Lung (tissue), 12 donors: ENCODE data around the gene SNCG. TPM values are rescaled to one million over a fixed set of nuclear protein-coding genes. Genes with fewer than 3 reads are reported as not detected.

Source experiments
- ATAC-seq: fragments of 200-7000 bp; cut with Tn5 transposase; one replicate; pipeline ENCODE4 v1.9.1; 2020; ENCODE audit warnings: moderate number of reproducible peaks; ENCODE audit not compliant: insufficient read depth, low FRiP score
- DNase-seq, 3 donors: peaks; one replicate each; pipeline ENCODE4 v3.0.0-alpha.2; 2013 to 2017
- H3K27ac ChIP-seq, 2 donors: one replicate each; pipeline ENCODE4 v1.5.1; 2013; ENCODE audit warnings: mild to moderate bottlenecking in 2 of 2, moderate library complexity in 2 of 2, control low read depth in 1 of 2, inconsistent platforms in 1 of 2, low read depth in 1 of 2, low read length in 1 of 2
- H3K27me3 ChIP-seq, 3 donors: one replicate each; pipeline ENCODE4 v1.5.1; 2013; ENCODE audit warnings: low read length in 2 of 3; ENCODE audit not compliant: control insufficient read depth in 3 of 3, insufficient read depth in 3 of 3
- H3K36me3 ChIP-seq, 4 donors: one replicate each; pipeline ENCODE4 v1.5.1; 2013; ENCODE audit warnings: low read length in 4 of 4, mild to moderate bottlenecking in 1 of 4, moderate library complexity in 1 of 4; ENCODE audit not compliant: control insufficient read depth in 4 of 4, insufficient read depth in 4 of 4
- H3K4me1 ChIP-seq, 5 donors: one replicate each; pipeline ENCODE4 v1.5.1; 2013; ENCODE audit warnings: low read length in 5 of 5, mild to moderate bottlenecking in 2 of 5, moderate library complexity in 1 of 5; ENCODE audit not compliant: control insufficient read depth in 5 of 5, insufficient read depth in 5 of 5
- H3K4me3 ChIP-seq: one replicate; pipeline ENCODE4 v1.5.1; 2013; ENCODE audit warnings: mild to moderate bottlenecking, control low read depth, moderate library complexity
- H3K9ac ChIP-seq, 2 donors: one replicate each; pipeline ENCODE4 v1.5.1; 2013; ENCODE audit warnings: low read length in 2 of 2, control low read depth in 1 of 2; ENCODE audit not compliant: insufficient read depth in 1 of 2
- H3K9me3 ChIP-seq, 4 donors: one replicate each; pipeline ENCODE4 v1.5.1; 2013; ENCODE audit warnings: low read length in 3 of 4, mild to moderate bottlenecking in 1 of 4, moderate library complexity in 1 of 4; ENCODE audit not compliant: control insufficient read depth in 4 of 4, insufficient read depth in 3 of 4
- WGBS, 2 donors: extraction: QIAGEN DNeasy Blood & Tissue Kit; methylation state at CpG; one replicate each; pipeline ENCODE4 v1.1.7; 2013; 5-methylcytosine and 5-hydroxymethylcytosine counted together
- polyA plus RNA-seq, 2 donors: library from polyadenylated mRNA; stranded (reverse); fragments of 200-250 nt; gene quantifications; one replicate each; pipeline ENCODE4 v1.2.1, GENCODE V29; 2013
- total RNA-seq, 2 donors: library from RNA; depleted of rRNA in 1 of 2; stranded (reverse); fragments of >200 nt in 1 of 2; gene quantifications; one replicate each; pipeline ENCODE4 v1.2.1, GENCODE V29; 2014 to 2021
- TF ChIP-seq, protein P1 (sequence below): IDR thresholded peaks from 2 replicates; pipeline ENCODE4 v1.5.1; 2012; ENCODE audit warnings: mild to moderate bottlenecking; ENCODE audit errors: control extremely low read depth, extremely low read depth
- donor health status: control.
- donor health status: control.
- donor health status: Bipolar disorder and iron deficiency.
- donor health status: healthy.
- donor health status: DM: yes; HTN: yes; CAD: no.

SNCG gene
- total and polyA plus RNA-seq, 4 donors, result 2.3 to 32.8 (median 14.3) TPM

DNA sequence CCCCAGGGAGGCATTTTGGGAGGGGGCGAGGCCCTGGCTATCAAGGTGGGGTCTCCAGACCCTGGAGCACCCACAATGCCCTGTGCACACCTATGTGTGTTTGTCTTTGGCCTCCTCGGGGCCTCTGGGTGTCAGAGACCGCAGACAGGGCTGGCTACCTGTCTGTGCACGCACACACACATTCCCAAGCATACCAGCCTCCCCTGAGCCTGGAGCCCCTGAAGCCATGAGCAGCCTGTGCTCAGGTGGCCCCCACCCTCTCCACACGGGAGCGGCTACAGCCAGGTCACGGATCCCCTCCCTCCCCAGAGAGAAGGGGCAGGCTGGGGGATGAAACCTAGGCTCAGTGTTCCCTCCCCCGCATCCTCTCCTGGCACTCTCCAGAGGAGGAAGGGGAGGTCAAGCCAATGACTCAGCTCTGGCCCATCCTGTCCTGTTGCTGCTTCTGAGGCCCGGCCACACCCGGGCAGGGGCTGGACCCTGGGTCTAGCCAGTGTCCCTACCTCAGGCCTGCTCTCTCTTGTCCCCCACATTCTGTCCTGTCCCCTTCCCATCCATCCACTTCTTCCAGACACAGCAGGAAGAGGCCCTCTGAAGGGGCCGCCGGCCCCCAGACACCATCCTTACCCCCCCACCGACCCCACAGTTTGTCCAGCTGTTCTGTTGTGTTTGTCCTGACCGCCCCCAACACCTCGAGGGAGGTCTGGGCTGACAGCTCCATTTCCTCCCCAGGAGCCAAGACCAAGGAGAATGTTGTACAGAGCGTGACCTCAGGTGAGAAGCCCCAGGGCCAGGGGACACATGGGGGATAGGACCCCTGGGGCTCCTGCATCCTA lies 720 bp downstream of the SNCG start:
- H3K27me3 ChIP-seq, result no peaks in the 10 kb centered on the region
- DNase-seq, result peak in 2 of 3 donors; percentile 44 to 75
- no peak for ATAC-seq
- H3K4me1 ChIP-seq, result peaks cover 0 to 46% (median 39%) of the 10 kb centered on the region in 5 donors
- TF ChIP-seq, protein P1, sequence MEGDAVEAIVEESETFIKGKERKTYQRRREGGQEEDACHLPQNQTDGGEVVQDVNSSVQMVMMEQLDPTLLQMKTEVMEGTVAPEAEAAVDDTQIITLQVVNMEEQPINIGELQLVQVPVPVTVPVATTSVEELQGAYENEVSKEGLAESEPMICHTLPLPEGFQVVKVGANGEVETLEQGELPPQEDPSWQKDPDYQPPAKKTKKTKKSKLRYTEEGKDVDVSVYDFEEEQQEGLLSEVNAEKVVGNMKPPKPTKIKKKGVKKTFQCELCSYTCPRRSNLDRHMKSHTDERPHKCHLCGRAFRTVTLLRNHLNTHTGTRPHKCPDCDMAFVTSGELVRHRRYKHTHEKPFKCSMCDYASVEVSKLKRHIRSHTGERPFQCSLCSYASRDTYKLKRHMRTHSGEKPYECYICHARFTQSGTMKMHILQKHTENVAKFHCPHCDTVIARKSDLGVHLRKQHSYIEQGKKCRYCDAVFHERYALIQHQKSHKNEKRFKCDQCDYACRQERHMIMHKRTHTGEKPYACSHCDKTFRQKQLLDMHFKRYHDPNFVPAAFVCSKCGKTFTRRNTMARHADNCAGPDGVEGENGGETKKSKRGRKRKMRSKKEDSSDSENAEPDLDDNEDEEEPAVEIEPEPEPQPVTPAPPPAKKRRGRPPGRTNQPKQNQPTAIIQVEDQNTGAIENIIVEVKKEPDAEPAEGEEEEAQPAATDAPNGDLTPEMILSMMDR, result no peak
- 48 to 50% methylated on average over 12 to 16 of the region's 16 CpGs for whole genome bisulfite sequencing, 2 donors
- H3K27ac ChIP-seq, result peak overlapping the region; percentile 55 to 82
- no peaks in the 10 kb centered on the region for H3K9me3 ChIP-seq
- H3K9ac ChIP-seq, result no peak overlapping the region
- H3K36me3 ChIP-seq, result no peaks in the 10 kb centered on the region
- no peak overlapping the region for H3K4me3 ChIP-seq

DNA sequence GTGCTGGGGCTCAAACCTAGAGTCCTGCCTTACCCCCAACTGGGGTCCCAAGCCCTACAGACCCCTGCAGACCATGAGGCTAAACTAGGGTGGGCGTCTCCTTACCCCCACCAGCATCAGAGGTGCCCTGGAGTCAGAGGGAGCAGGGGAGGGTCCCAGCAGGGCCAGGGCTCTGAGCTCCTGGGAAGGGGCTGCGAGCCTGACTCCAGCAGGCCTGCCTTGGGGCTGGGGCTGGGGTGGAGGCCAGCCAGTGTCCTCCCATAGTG lies 1.3 kb downstream of the SNCG start:
- H3K4me1 ChIP-seq, result peaks cover 0 to 40% (median 36%) of the 10 kb centered on the region in 5 donors
- DNase-seq (no peak), ATAC-seq (no peak)
- H3K36me3 ChIP-seq, result no peaks in the 10 kb centered on the region
- H3K27me3 ChIP-seq, result no peaks in the 10 kb centered on the region
- WGBS, 2 donors, result 82 to 97% methylated on average over 2 of the region's 2 CpGs
- no peaks in the 10 kb centered on the region for H3K9me3 ChIP-seq
- H3K27ac ChIP-seq, result peak overlapping the region; percentile 55 to 82
- TF ChIP-seq, protein P1, result no peak
- no peak overlapping the region for H3K4me3 ChIP-seq
- H3K9ac ChIP-seq, result no peak overlapping the region

DNA sequence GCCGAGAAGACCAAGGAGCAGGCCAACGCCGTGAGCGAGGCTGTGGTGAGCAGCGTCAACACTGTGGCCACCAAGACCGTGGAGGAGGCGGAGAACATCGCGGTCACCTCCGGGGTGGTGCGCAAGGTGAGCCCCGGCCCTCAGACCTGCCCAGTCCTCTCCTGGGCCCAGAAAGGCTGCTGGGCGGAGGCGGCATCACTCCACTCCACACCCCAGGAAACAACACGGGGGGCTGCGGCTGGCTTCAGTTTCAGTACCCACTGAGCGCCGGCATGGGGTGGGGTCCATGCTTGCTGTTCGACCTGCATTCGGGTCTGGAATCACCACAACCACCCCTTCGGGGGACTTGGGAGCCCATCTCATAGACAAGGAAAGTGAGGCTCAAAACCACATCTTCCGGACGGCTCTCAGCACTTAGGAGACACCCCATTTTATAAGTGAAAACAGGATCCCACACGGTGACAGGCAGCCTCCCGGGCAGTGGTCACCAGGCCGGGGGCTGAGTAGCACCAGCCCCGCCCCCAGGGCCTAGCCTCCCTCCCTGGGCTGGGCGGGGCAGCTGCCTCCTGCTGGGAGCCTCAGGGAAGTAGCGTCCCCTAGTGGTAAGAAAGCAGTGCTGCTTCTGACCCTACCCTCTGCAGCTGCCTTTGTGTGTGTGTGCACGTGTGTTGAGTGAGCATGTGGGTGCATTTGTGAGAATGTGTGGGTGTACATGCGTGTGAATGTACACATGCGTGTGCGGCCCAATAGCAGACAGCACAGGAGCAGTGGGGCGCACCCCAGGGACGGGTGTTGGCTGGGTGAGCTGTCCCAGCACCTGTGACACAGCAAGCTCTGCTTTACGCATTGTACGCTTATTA lies 1.8 kb downstream of the SNCG start:
- peak in 2 of 3 donors; percentile 57 to 64 for DNase-seq
- no peak overlapping the region for H3K9ac ChIP-seq
- TF ChIP-seq, protein P1, result peak; percentile 60
- no peaks in the 10 kb centered on the region for H3K9me3 ChIP-seq
- 75 to 83% methylated on average over 36 to 37 of the region's 37 CpGs for WGBS, 2 donors
- no peaks in the 10 kb centered on the region for H3K36me3 ChIP-seq
- H3K27me3 ChIP-seq, result no peaks in the 10 kb centered on the region
- H3K27ac ChIP-seq, result peak overlapping the region in 1 of 2 donors; percentile 82
- H3K4me3 ChIP-seq, result no peak overlapping the region
- peaks cover 0 to 34% (median 30%) of the 10 kb centered on the region in 5 donors for H3K4me1 ChIP-seq
- ATAC-seq, result peak; percentile 49
